Measurements from ENCODE around the gene NEURL3. TPM values are rescaled to one million over a fixed set of nuclear protein-coding genes. Genes with fewer than 3 reads are reported as not detected.
A peak's percentile ranks its signal among the peaks of the same experiment; 100 is the strongest.

Gene NEURL3
- total and polyA plus RNA-seq, 2 of the 8 experiments (the other 6 are each of a cell fraction or from before 2014, with no cell fraction given) = not detected

DNA sequence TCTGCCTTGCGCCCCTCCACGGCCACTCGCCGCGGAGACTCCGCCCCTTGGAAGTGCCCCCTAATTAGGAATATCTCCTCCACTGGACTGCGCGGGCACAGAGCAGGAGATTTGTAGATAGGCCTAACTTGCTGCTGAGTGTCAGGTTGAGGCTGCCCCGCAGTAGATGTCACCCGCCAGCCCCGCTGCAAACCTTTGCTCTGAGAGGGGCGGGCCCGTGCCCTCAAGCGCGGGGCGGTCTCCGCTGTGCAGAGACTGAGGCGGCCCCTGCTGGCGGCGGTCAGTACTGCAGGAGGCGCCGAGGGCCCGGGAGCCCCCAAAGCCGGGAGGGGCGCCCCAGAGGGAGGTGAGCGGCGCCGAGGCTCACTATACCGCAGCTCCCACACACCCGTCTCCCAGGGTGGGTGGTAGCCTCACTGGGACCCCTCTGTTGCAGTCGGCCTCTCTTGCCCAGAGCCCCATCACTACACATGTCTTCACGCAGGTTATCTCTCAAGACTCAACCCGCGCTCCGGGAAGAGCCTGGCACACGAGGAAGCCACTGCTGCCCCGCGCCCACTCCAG lies 2.9 kb upstream of the NEURL3 start:
- Histone ChIP-seq H3K27ac (ENCODE audit: low read depth, low read length) (no peak overlapping the region), H2AK5ac (ENCODE audit: low read depth, low read length) (no peak overlapping the region), H3K4ac (replicated peaks; ENCODE audit: insufficient read length, low read depth, low read length) (no peak overlapping the region), H3K4me2 (ENCODE audit: insufficient read depth in 1 of 2, low read depth in 2 of 2, low read length in 2 of 2) (peak overlapping the region; percentile 26 to 57), H3K4me1 (replicated peaks in 1 of 4; ENCODE audit: control insufficient read depth in 3 of 4, insufficient read depth in 4 of 4, low read length in 3 of 4) (peaks cover 0 to 6% (median 5%) of the 10 kb centered on the region in 4 experiments; a peak in 3 of 7 replicates), H2BK120ac (replicated peaks; ENCODE audit: low read depth, low read length) (no peak overlapping the region), H3K36me3 (ENCODE audit: control insufficient read depth in 2 of 4, insufficient read depth in 4 of 4, low read length in 3 of 4) (no peaks in the 10 kb centered on the region), H4K91ac (replicated peaks; ENCODE audit: insufficient read length, low read length) (no peak overlapping the region), H3K23me2 (ENCODE audit: low read depth, low read length) (no peaks in the 10 kb centered on the region; the same call in 1 of the 2 replicates), H3K4me3 (ENCODE audit: extremely low read depth in 1 of 4, insufficient read depth in 2 of 4, low read depth in 3 of 4, low read length in 4 of 4) (peak overlapping the region in 3 of 4 experiments; percentile 11 to 38 (median 23); a peak in 2 of 8 replicates), H3K9ac (replicated peaks in 1 of 4; ENCODE audit: extremely low read depth in 1 of 4, low read depth in 3 of 4, low read length in 3 of 4) (no peak overlapping the region), H4K5ac (ENCODE audit: insufficient read length, low read depth, low read length) (no peak overlapping the region), H2BK20ac (ENCODE audit: low read length) (no peak overlapping the region), H4K20me1 (replicated peaks in 1 of 2; ENCODE audit: control insufficient read depth in 1 of 2, insufficient read depth in 2 of 2, low read length in 2 of 2) (no peaks in the 10 kb centered on the region), H4K8ac (ENCODE audit: extremely low read depth, insufficient read depth, low read length) (no peak overlapping the region), H3K23ac (ENCODE audit: insufficient read length) (no peak overlapping the region), H2BK15ac (ENCODE audit: low read length) (peak overlapping the region; percentile 81; the same call in 1 of the 2 replicates), H3K14ac (ENCODE audit: insufficient read length) (no peak overlapping the region), H3K79me1 (ENCODE audit: low read depth, low read length) (no peaks in the 10 kb centered on the region), H3K27me3 (replicated peaks in 1 of 4; ENCODE audit: control insufficient read depth in 3 of 4, extremely low read depth in 1 of 4, insufficient read depth in 3 of 4, low read length in 3 of 4) (peaks cover 4 to 14% (median 10%) of the 10 kb centered on the region in 4 experiments), H3K56ac (replicated peaks; ENCODE audit: insufficient read length, low read depth, low read length) (no peak overlapping the region), H3K79me2 (ENCODE audit: control insufficient read depth in 1 of 2, insufficient read depth in 2 of 2, low read length in 2 of 2) (no peaks in the 10 kb centered on the region), H2BK5ac (ENCODE audit: low read depth, low read length) (no peak overlapping the region), H3K9me3 (ENCODE audit: insufficient read depth in 2 of 2, low read depth in 1 of 2, low read length in 1 of 2) (no peaks in the 10 kb centered on the region), H2AFZ (ENCODE audit: low read length) (peak overlapping the region; percentile 78; the same call in 1 of the 2 replicates), H2BK12ac (ENCODE audit: low read depth, low read length) (no peak overlapping the region), H3K18ac (ENCODE audit: extremely low read depth, low read length) (no peak overlapping the region)
- TF ChIP-seq TAF7 (optimal IDR thresholded peaks at IDR 0.05; ENCODE audit: borderline replicate concordance, low read depth, low read length) (no peak), RFX5 (IDR thresholded peaks at IDR 0.05; ENCODE audit: borderline replicate concordance, low read depth, low read length) (no peak), POU5F1 (IDR thresholded peaks at IDR 0.05; ENCODE audit: low read depth, low read length) (no peak), CHD1 (IDR thresholded peaks at IDR 0.05; ENCODE audit: low read depth, low read length) (no peak), EP300 (IDR thresholded peaks at IDR 0.05; ENCODE audit: borderline replicate concordance in 1 of 2, low read depth in 2 of 2, low read length in 2 of 2) (0 out of 3 replicates have a peak, but pooled peaks of 1 of the 2 experiments have one; percentile 11), SP2 (IDR thresholded peaks at IDR 0.05; ENCODE audit: low read length) (no peak), RAD21 (IDR thresholded peaks at IDR 0.05 in 1 of 2, conservative IDR thresholded peaks at IDR 0.05 in 1 of 2; ENCODE audit: low read depth in 2 of 2, low read length in 2 of 2) (peak; percentile 77 to 86)
- TF ChIP-seq, protein P1, sequence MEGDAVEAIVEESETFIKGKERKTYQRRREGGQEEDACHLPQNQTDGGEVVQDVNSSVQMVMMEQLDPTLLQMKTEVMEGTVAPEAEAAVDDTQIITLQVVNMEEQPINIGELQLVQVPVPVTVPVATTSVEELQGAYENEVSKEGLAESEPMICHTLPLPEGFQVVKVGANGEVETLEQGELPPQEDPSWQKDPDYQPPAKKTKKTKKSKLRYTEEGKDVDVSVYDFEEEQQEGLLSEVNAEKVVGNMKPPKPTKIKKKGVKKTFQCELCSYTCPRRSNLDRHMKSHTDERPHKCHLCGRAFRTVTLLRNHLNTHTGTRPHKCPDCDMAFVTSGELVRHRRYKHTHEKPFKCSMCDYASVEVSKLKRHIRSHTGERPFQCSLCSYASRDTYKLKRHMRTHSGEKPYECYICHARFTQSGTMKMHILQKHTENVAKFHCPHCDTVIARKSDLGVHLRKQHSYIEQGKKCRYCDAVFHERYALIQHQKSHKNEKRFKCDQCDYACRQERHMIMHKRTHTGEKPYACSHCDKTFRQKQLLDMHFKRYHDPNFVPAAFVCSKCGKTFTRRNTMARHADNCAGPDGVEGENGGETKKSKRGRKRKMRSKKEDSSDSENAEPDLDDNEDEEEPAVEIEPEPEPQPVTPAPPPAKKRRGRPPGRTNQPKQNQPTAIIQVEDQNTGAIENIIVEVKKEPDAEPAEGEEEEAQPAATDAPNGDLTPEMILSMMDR (IDR thresholded peaks at IDR 0.05; ENCODE audit: control extremely low read depth in 1 of 3, insufficient read depth in 1 of 3, low read depth in 1 of 3, low read length in 3 of 3) = peak in 2 of 3 experiments; percentile 72 to 95; a peak in 3 of 4 replicates
- peak in 1 of 2 experiments; percentile 99 for DNase-seq (ENCODE audit: low read depth in 1 of 2, low spot score in 2 of 2)
- POLR2A ChIA-PET (ENCODE audit: partially characterized antibody) = no interaction called here
- no peak for FAIRE-seq
- CTCF ChIA-PET (ENCODE audit: partially characterized antibody) = interaction anchor here (0.9 to 10.3 kb wide), 32 partner anchors 10 to 188 kb away, joined by 3 to 171 read pairs (median 5); partner anchors contain the start of gene ITPRIPL1
- 25% methylated on average over 36 of the region's 38 CpGs; no CpG with 5 or more reads in 1 of the 2 experiments for WGBS, 2 experiments (ENCODE audit: extremely low coverage in 1 of 2, insufficient coverage in 1 of 2, insufficient read length in 1 of 2, insufficient replicate concordance in 2 of 2, low coverage in 1 of 2, low lambda C conversion rate in 2 of 2, missing lambda C conversion rate in 1 of 2)

All from H1 (cell line).